Measurements from ENCODE around the gene MAD1L1.

Gene MAD1L1

DNA sequence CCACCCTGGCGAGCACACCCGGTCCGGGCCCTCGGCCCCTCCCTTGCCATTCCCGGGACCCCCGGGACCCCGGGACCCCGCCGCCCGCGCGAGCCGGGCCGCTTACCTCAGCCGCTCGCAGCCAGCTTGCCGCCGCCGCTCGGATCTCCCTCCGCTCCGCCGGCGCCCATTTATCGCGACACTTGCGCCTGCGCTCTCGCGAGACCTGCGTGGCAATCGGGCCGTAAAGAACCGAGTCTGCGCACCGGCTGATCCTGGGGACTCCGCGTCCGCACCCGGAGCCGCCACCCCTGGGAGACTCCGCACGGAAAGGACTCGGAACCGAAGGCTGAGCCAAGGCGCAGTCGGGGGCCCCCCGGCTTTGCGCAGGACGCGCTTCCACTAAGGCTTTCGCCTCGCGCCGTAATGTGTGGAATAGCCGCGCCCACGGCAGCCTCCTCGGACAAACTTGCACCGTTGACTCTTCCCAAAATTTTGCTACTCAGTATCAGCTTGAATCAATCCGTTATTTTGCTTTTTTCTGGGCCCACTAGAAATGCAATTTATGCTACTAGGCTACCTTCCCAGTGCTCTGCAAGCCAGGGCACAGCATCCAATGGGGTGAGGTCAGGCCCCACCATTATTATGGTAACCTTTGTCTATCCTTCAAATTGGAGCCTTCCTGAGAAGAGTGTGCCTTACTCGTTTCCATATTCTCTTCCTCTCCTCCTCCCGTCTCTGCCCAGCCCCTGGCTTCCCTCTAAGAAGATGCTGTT lies at the start of gene MAD1L1:
Gene MAD1L1, minus strand, starts transcription at position 180 of the 755 bp plus-strand sequence. CDS start 2,812 bp downstream, outside the sequence.
- peak; percentile 95 for DNase-seq

DNA sequence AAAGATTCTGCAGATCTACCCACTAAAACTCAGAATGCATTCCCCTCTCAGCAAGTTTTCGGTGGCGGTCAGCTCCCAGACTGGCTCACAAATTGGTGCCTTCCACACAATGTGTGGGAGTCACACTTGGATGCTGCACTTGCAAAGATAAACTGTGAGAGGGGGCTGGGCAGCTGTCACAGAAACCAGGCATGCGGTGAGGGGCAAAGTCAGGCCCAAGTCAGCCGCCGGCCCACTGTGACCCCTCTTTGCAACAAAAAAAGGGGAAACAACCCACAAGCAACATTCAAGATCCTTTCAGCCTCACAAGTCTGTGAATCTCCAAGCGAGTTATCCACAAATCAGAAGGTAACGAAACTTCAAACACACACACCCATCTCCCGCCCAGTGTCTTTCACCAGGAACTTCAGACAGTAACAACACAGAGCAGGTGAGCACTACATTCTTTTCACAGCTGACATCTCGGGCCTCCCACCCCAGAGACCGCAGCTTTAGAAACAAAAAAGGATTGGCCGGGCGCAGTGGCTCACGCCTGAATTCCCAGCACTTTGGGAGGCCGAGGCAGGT lies 49.5 kb upstream of the MAD1L1 start:
- no peak for DNase-seq

- no peak for DNase-seq
Observed at GRCh38 chr7:2281541-2281940, 48.8 kb upstream of the MAD1L1 start.

DNA sequence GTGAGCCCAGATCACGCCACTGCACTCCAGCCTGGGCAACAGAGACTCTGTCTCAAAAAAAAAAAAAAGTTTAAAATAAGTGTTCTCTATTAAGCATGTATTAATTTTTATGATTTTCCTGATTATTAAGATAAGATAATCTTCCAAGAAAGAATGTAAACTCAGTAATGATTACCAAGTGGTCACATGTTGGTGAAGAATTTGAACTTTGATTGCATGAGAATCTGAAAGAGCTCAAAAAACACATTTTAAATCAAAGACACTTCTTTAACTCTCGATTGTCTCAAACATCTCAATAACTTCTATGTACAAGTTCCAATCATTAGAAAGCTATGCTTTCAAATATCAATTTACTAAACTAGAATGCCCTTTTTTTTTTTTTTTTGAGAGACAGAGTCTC lies 47.7 kb upstream of the MAD1L1 start:
- no peak for DNase-seq

DNA sequence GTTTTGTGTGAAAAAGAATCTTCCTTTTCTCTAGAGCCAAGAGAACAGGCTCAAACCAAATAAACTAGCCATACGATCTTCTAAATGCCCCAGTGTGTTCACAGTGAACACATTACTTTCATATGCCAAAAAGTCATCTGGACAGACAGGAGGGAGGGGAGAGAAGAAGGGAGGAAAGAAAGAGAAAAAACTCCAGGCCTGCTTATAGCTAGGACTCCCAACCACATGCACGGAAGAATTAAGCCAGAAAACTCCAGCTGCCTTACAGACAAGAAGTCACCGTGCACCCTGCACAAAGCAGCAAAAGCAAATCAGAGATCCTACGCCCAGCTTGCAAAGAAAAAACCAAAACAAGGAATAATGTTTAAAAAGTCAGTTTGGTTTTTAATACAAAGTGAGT lies 47.2 kb upstream of the MAD1L1 start:
- DNase-seq, result no peak

GRCh38 chr7:2278026-2278425 lies 45.3 kb upstream of the MAD1L1 start:
- no peak for DNase-seq

DNA sequence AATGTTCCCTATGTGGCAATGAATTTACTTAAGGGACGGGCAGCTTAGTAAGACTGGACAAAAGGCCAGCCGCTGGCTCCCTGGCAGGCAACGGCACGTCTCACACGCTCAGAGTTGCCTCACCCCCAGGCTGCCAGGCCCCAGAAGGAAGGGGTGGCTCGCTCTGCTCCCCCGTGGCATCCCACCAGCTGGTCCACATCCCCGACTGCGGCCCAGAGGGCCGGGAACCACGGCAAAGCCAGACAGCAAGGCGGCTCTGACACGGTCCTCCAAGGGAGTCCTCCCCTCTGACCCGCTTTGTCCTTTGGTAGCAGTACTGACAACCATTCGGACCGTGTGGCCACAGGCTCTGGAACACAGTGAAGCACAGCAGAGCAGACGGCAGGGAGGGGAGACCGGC lies 43.4 kb upstream of the MAD1L1 start:
- no peak for DNase-seq

GRCh38 chr7:2275101-2275500 lies 42.4 kb upstream of the MAD1L1 start:
- no peak for DNase-seq

DNA sequence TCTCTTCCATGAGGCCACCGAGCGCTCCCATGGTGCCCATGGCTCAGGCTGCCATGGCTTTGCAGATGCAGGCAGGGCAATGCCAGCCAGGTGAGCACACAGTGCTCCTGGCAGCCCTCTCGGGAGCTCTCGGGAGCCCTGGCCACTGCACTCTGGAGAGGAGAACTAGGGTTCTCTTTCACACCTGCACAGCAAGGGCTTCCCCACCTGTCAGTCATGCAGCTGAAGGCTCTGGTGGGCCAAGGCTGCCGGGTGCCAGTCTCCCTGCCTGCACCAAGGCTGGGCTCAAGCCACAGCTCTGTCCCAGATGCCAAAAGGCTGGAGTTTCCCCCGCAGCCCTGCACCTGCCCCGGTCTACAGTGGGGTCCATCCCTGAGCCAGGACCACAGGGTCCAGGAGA lies 41.9 kb upstream of the MAD1L1 start:
- no peak for DNase-seq

GRCh38 chr7:2273866-2274265 lies 41.1 kb upstream of the MAD1L1 start:
- no peak for DNase-seq

DNA sequence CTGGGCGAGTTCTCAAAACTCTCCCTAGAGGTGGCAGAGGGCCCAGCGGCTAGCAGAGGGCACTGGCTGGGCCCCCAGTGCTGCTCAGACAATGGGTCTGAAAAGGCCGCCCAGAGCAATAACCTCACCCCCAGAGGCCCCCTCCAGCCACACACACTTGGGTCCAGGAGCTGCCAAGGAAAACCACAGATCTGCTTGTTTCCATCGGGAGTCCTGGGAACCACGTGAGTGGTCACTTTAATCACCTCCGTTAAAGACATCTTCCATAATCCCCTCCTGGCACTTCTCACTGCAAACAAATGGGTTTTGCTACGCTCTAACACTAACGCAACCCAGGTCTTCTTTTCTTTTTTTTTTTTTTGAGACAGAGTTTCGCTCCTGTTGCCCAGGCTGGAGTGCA lies 39.3 kb upstream of the MAD1L1 start:
- no peak for DNase-seq

DNA sequence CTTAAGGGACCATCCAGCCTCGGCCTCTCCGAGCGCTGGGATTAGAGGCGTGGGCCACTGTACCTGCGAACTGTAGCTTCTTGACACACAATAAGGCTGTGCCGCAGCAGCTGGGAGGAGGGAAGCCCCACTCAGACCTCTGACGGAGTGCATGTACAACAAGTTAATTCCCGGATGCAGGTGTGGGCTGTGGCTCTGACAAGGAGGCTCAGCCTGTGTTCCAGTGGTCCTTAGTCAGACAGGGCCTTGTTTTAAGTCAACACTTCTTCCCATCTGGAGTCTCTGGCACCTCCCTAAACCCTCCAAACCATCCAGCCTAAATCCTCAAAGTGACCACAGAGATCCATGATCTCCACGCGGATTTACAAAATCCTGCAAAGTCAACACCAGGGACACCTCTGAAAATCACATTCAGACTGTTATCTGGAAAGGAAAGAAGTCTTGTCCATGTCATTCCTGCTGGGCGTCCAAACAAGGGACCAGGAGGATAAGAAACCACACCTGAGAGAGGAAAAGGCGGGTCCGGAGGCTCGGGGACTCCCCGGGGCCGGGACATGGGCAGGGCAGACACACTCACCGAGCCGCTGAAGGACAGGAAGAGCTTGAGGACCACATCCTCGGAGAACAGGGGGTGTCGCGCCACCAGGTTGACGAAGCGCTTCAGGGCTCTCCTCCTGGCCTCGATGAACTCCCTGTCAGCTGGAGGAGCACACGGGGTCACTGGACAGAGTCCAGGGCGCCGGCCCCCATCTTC lies 38.7 kb upstream of the MAD1L1 start:
- no peak for DNase-seq

- no peak for DNase-seq
Observed at GRCh38 chr7:2270495-2270894, 37.8 kb upstream of the MAD1L1 start.

- DNase-seq, result no peak
Observed at GRCh38 chr7:2269991-2270460, 37.3 kb upstream of the MAD1L1 start.

DNA sequence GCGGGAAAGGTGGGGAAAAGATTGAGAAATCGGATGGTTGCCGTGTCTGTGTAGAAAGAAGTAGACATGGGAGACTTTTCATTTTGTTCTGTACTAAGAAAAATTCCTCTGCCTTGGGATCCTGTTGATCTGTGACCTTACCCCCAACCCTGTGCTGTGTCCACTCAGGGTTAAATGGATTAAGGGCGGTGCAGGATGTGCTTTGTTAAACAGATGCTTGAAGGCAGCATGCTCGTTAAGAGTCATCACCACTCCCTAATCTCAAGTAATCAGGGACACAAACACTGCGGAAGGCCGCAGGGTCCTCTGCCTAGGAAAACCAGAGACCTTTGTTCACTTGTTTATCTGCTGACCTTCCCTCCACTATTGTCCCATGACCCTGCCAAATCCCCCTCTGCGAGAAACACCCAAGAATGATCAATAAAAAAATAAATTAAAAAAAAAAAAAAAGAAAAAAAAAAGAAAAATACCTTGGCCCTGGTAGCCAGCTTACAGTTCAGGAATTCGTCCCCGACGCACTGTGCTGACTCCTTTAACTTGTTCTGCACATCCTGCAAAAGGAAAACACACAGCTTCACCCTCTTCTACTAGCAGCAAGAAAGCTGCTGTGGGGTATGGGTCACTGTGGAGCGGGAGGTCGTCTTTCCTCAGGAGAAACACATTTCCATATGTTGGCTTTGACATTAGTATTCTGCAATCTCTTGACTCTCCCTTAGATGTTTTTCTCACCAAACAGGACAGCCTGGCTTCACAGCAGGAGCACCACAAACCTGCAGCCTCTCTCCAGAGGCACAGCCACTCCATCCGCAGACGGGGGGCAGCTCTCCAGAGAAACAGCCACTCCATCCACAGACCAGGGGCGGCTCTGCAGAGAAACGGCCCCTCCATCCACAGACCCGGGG lies 36.6 kb upstream of the MAD1L1 start:
- peak; percentile 28 for DNase-seq

GRCh38 chr7:2266911-2267310 lies 34.2 kb upstream of the MAD1L1 start:
- DNase-seq, result peak; percentile 88

DNA sequence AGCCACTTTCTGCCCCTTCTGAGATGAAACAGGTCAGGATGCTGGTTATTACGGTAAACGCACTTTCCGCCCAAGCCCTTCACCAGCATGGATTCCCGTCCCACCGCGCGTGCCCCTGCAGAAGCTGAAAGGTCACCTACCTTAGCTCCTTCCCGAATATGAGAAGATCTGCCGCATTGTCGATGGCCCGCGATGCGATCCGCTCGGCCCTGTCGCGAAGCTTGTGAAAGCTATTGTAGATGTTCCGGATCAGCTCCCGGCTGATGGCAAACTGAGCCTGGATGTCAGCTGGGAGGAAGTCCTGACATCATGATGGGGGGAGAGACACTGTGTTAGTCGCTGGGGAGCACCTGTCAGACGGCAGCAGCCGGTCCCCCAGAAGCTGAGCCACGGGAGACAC lies 31.4 kb upstream of the MAD1L1 start:
- no peak for DNase-seq

GRCh38 chr7:2263176-2263575 lies 30.4 kb upstream of the MAD1L1 start:
- no peak for DNase-seq

DNA sequence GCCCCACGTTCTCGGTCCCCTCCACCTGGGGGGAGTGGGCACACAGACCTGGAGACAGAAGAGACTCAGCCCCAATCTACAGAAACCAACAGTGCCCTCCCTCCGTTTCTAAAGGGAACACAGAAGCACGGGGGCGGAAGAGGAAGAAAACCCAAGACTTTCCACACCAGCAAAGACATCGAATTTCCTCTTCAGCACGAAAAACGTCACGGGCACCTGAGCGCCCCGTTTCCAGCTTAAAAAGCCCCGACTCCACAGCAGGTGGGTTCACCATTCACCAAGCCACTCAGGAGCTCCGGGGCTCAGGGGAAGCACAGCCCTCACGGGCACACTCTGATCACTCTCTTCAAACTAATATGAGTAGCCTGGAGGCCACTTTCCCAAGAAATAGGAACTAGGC lies 28.9 kb upstream of the MAD1L1 start:
- DNase-seq, result no peak

DNA sequence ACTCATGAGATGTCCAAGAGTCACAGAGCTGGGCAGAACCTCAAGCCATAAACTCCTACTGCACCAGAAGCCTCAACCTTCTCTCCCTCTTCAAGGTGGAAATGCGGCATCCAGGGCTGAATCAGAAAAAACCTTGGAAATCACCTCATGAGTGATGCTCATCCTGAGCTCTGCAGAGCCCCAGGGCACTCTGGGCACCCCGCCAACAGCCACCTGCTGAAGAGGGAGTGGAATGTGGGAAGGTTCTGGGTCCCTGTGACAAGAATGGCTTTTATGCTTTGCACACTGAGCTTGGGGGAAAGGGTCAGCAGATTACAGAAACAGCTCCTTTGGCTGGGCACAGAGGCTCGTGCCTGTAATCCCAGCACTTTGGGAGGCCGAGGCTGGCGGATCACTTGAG lies 28.1 kb upstream of the MAD1L1 start:
- peak; percentile 34 for DNase-seq

GRCh38 chr7:2259480-2259879 lies 26.7 kb upstream of the MAD1L1 start:
- DNase-seq, result no peak

- DNase-seq, result no peak
Observed at GRCh38 chr7:2258661-2259365, 26.1 kb upstream of the MAD1L1 start.

All from EL (cell line).